Loucy (cell line): ENCODE measurements around the gene SERPINB6.

Source experiments
- H2AFZ ChIP-seq: fragments of 200-600 bp; sonication (generic); 2 replicates; pipeline ENCODE4 v1.6.0; 2016; ENCODE audit warnings: antibody characterized with exemption, mild to moderate bottlenecking, low read length, moderate library complexity
- H3F3A ChIP-seq: fragments of 200-600 bp; 2 replicates; pipeline ENCODE4 v1.6.0; 2016; ENCODE audit warnings: antibody characterized with exemption, low read depth, mild to moderate bottlenecking
- H3K27me3 ChIP-seq: fragments of 200-600 bp; sonication (generic); 2 replicates; pipeline ENCODE4 v1.6.1; 2014; ENCODE audit warnings: low read length, mild to moderate bottlenecking; ENCODE audit not compliant: insufficient read depth, poor library complexity, severe bottlenecking
- H3K36me3 ChIP-seq: fragments of 200-600 bp; sonication (generic); 2 replicates; pipeline ENCODE4 v1.6.1; 2016; ENCODE audit warnings: low read length; ENCODE audit not compliant: insufficient read depth
- H3K4me1 ChIP-seq: fragments of 200-600 bp; sonication (generic); 2 replicates; pipeline ENCODE4 v1.5.1; 2014; ENCODE audit warnings: low read length, mild to moderate bottlenecking; ENCODE audit not compliant: insufficient read depth, poor library complexity, severe bottlenecking
- H3K4me2 ChIP-seq: fragments of 200-600 bp; sonication (generic); 2 replicates; pipeline ENCODE4 v1.6.0; 2014; ENCODE audit warnings: antibody characterized with exemption, low read length, low read depth, mild to moderate bottlenecking; ENCODE audit not compliant: poor library complexity, severe bottlenecking
- H3K4me3 ChIP-seq: fragments of 200-600 bp; sonication (generic); 2 replicates; pipeline ENCODE4 v1.5.1; 2014; ENCODE audit warnings: low read length, mild to moderate bottlenecking, mixed read lengths; ENCODE audit not compliant: poor library complexity, severe bottlenecking
- H3K79me2 ChIP-seq: fragments of 200-600 bp; sonication (generic); 2 replicates; pipeline ENCODE4 v1.6.1; 2014; ENCODE audit warnings: low read length; ENCODE audit not compliant: insufficient read depth
- H3K9ac ChIP-seq: fragments of 200-600 bp; sonication (generic); 2 replicates; pipeline ENCODE4 v1.6.0; 2014; ENCODE audit warnings: mild to moderate bottlenecking, low read depth, low read length, moderate library complexity; ENCODE audit not compliant: poor library complexity, severe bottlenecking
- H3K9me2 ChIP-seq: fragments of 200-600 bp; sonication (generic); replicated peaks from 2 replicates; pipeline ENCODE4 v1.6.1; 2016; ENCODE audit warnings: low read depth, low read length, mixed read lengths
- H3K9me3 ChIP-seq: fragments of 200-600 bp; sonication (generic); 2 replicates; pipeline ENCODE4 v1.6.1; 2014; ENCODE audit warnings: mild to moderate bottlenecking, antibody characterized with exemption, low read length, low read depth; ENCODE audit not compliant: insufficient read depth
- H4K20me1 ChIP-seq: fragments of 200-600 bp; sonication (generic); 2 replicates; pipeline ENCODE4 v1.6.0; 2014; ENCODE audit warnings: antibody characterized with exemption, low read length, mild to moderate bottlenecking; ENCODE audit not compliant: insufficient read depth, poor library complexity, severe bottlenecking
- EZH2phosphoT487 ChIP-seq: fragments of 200-600 bp; IDR thresholded peaks from 2 replicates; pipeline ENCODE4 v1.6.1; 2018; ENCODE audit warnings: antibody characterized with exemption, mild to moderate bottlenecking, moderate library complexity, borderline replicate concordance
- TF ChIP-seq, protein P1 (sequence below): fragments of 200-600 bp; sonication (generic); conservative IDR thresholded peaks from 2 replicates; pipeline ENCODE4 v1.5.1; 2014; ENCODE audit warnings: mild to moderate bottlenecking, antibody characterized with exemption, low read length

SERPINB6 gene

DNA sequence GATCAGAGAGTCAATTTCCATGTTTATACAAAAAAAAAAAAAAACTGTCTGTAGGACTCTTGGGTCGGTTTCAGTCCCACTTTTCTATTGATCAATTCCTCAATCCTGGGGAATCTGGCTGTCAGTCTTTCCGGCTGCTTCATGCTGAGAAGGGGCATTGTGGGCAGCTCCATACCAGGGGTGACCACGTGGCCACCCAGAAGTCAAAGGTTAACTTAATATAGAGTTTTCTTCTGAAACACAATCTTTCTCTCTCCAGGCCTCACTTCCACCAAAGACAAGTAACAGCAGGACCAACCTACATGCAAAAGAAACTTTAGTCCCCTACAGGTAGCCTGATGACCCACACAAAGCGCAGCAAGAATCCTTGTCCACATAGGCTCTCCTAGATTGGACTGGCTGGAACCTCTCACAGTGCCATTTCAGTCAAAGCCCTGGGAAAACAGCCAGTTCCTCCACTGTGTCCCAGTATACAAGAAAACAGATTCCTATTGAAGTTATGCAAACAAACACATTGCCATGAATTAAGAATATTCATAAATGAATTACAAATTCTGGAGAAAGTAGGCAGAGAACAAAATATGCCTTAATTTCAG is 49.7 kb downstream of the SERPINB6 start:
- Histone ChIP-seq H3K9me3 (no peaks in the 10 kb centered on the region), H3K9ac (no peak overlapping the region), H3K36me3 (no peaks in the 10 kb centered on the region), H3K4me3 (no peak overlapping the region), H3K27me3 (no peaks in the 10 kb centered on the region), H4K20me1 (no peaks in the 10 kb centered on the region), H3K4me2 (no peak overlapping the region), H3K79me2 (no peaks in the 10 kb centered on the region), H3F3A (no peaks in the 10 kb centered on the region), H3K9me2 (no peaks in the 10 kb centered on the region), H3K4me1 (peaks cover 6% of the 10 kb centered on the region), H2AFZ (no peak overlapping the region)
- TF ChIP-seq, protein P1, sequence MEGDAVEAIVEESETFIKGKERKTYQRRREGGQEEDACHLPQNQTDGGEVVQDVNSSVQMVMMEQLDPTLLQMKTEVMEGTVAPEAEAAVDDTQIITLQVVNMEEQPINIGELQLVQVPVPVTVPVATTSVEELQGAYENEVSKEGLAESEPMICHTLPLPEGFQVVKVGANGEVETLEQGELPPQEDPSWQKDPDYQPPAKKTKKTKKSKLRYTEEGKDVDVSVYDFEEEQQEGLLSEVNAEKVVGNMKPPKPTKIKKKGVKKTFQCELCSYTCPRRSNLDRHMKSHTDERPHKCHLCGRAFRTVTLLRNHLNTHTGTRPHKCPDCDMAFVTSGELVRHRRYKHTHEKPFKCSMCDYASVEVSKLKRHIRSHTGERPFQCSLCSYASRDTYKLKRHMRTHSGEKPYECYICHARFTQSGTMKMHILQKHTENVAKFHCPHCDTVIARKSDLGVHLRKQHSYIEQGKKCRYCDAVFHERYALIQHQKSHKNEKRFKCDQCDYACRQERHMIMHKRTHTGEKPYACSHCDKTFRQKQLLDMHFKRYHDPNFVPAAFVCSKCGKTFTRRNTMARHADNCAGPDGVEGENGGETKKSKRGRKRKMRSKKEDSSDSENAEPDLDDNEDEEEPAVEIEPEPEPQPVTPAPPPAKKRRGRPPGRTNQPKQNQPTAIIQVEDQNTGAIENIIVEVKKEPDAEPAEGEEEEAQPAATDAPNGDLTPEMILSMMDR = no peak
- no peak for TF ChIP-seq EZH2phosphoT487

GRCh38 chr6:2920671-2921112 is 50.7 kb downstream of the SERPINB6 start:
- Histone ChIP-seq H3K4me2 (no peak overlapping the region), H3K27me3 (no peaks in the 10 kb centered on the region), H4K20me1 (no peaks in the 10 kb centered on the region), H3K36me3 (no peaks in the 10 kb centered on the region), H3K79me2 (no peaks in the 10 kb centered on the region), H3K9me3 (no peaks in the 10 kb centered on the region), H3K4me3 (no peak overlapping the region), H3K9ac (no peak overlapping the region), H3K9me2 (no peaks in the 10 kb centered on the region), H2AFZ (no peak overlapping the region), H3K4me1 (peaks cover 6% of the 10 kb centered on the region), H3F3A (no peaks in the 10 kb centered on the region)
- TF ChIP-seq EZH2phosphoT487 = no peak
- TF ChIP-seq, protein P1 = no peak

GRCh38 chr6:2919886-2920285 is 51.5 kb downstream of the SERPINB6 start:
- Histone ChIP-seq H3K9me3 (no peaks in the 10 kb centered on the region), H3K27me3 (no peaks in the 10 kb centered on the region), H3K9ac (no peak overlapping the region), H3K79me2 (no peaks in the 10 kb centered on the region), H3K36me3 (no peaks in the 10 kb centered on the region), H3K4me1 (peaks cover 6% of the 10 kb centered on the region), H3F3A (no peaks in the 10 kb centered on the region), H4K20me1 (no peaks in the 10 kb centered on the region), H3K9me2 (no peaks in the 10 kb centered on the region), H2AFZ (no peak overlapping the region), H3K4me2 (no peak overlapping the region), H3K4me3 (no peak overlapping the region)
- TF ChIP-seq, protein P1 = no peak
- no peak for TF ChIP-seq EZH2phosphoT487
